ENCODE data around the gene TSEN2. TPM values are rescaled to one million over a fixed set of nuclear protein-coding genes. Genes with fewer than 3 reads are reported as not detected.

TSEN2 gene
- total and polyA plus RNA-seq, 2 of the 13 experiments (the other 11 are each of a cell fraction or from before 2014, with no cell fraction given) = 11.0 to 17.3 TPM

DNA sequence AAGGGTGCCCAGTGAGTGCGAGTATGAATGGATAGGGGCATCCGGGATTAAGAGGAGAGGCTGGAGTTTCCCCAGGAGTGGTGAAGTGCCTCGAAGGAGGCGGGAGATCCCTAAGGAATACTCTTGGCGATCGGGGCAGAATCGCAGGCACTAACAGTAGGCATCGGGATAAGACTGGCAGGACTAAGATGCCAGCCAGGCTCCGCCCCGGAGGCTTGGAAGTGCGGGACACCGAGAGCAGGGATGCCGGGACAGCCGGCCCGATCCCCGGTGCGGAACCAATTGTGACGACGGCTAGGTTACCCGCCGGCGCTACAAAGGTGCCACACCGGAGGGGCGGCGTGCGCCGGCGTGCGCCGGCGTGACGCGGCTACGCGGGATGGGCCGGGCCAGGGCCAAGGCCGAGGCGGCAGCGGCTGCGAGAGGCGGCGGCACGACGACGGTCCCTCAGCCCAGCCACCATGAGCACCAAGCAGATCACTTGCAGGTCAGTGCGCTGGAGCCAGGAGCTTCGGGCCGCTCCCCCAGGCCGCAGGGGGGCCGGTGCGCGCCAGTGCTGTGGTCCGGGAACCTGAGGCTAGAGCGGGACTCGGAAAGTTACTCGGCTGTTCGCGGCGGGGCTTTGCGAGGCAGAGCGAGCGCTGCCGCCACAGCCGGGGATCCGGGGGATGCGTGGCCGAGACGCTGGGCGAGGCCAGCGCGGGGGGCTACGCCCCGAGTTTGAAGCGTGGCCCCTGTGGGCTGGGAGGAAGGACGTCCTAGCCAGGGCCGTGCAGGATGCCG is 72.6 kb downstream of the TSEN2 start, which contains the start of gene MKRN2 (continued):
- TF ChIP-seq, protein P1, sequence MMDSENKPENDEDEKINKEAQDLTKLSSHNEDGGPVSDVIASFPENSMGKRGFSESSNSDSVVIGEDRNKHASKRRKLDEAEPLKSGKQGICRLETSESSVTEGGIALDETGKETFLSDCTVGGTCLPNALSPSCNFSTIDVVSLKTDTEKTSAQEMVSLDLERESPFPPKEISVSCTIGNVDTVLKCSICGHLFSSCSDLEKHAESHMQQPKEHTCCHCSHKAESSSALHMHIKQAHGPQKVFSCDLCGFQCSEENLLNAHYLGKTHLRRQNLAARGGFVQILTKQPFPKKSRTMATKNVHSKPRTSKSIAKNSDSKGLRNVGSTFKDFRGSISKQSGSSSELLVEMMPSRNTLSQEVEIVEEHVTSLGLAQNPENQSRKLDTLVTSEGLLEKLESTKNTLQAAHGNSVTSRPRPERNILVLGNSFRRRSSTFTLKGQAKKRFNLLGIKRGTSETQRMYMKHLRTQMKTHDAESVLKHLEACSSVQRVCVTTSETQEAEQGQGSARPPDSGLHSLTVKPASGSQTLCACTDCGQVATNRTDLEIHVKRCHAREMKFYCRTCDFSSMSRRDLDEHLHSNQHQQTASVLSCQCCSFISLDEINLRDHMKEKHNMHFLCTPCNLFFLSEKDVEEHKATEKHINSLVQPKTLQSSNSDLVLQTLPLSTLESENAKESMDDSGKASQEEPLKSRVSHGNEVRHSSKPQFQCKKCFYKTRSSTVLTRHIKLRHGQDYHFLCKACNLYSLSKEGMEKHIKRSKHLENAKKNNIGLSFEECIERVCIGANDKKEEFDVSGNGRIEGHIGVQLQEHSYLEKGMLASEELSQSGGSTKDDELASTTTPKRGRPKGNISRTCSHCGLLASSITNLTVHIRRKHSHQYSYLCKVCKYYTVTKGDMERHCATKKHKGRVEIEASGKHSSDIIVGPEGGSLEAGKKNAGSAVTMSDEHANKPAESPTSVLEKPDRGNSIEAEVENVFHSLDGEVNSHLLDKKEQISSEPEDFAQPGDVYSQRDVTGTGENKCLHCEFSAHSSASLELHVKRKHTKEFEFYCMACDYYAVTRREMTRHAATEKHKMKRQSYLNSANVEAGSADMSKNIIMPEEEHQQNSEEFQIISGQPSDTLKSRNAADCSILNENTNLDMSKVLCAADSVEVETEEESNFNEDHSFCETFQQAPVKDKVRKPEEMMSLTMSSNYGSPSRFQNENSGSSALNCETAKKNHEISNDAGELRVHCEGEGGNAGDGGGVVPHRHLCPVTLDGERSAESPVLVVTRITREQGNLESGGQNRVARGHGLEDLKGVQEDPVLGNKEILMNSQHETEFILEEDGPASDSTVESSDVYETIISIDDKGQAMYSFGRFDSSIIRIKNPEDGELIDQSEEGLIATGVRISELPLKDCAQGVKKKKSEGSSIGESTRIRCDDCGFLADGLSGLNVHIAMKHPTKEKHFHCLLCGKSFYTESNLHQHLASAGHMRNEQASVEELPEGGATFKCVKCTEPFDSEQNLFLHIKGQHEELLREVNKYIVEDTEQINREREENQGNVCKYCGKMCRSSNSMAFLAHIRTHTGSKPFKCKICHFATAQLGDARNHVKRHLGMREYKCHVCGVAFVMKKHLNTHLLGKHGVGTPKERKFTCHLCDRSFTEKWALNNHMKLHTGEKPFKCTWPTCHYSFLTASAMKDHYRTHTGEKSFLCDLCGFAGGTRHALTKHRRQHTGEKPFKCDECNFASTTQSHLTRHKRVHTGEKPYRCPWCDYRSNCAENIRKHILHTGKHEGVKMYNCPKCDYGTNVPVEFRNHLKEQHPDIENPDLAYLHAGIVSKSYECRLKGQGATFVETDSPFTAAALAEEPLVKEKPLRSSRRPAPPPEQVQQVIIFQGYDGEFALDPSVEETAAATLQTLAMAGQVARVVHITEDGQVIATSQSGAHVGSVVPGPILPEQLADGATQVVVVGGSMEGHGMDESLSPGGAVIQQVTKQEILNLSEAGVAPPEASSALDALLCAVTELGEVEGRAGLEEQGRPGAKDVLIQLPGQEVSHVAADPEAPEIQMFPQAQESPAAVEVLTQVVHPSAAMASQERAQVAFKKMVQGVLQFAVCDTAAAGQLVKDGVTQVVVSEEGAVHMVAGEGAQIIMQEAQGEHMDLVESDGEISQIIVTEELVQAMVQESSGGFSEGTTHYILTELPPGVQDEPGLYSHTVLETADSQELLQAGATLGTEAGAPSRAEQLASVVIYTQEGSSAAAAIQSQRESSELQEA (CRISPR knock-in tag; IDR thresholded peaks at IDR 0.05; ENCODE audit: not compliant biosample characterization) = peak; percentile 84
- peak; percentile 78 for TF ChIP-seq HOXA5 (CRISPR knock-in tag; IDR thresholded peaks at IDR 0.05)
- TF ChIP-seq JUN (CRISPR knock-in tag; IDR thresholded peaks at IDR 0.05) = no peak
- TF ChIP-seq ZSCAN9 (CRISPR knock-in tag; IDR thresholded peaks at IDR 0.05; ENCODE audit: borderline replicate concordance) = peak; percentile 21; the same call in 1 of the 2 replicates
- peak; percentile 86 for TF ChIP-seq CBFB (CRISPR knock-in tag; IDR thresholded peaks at IDR 0.05)
- TF ChIP-seq MATR3 (CRISPR knock-in tag; IDR thresholded peaks at IDR 0.05) = no peak
- TF ChIP-seq RFX1 (IDR thresholded peaks at IDR 0.05) = no peak
- TF ChIP-seq ZNF205 (CRISPR knock-in tag; IDR thresholded peaks at IDR 0.05) = no peak
- TF ChIP-seq ZBTB20 (CRISPR knock-in tag; IDR thresholded peaks at IDR 0.05; ENCODE audit: borderline replicate concordance, low read depth) = no peak; the same call in 1 of the 2 replicates
- peak; percentile 76; the same call in 1 of the 2 replicates for TF ChIP-seq MEF2D (CRISPR knock-in tag; IDR thresholded peaks at IDR 0.05)
- TF ChIP-seq KDM5B (CRISPR knock-in tag; IDR thresholded peaks at IDR 0.05; ENCODE audit: borderline replicate concordance) = peak; percentile 97
- TF ChIP-seq DNMT1 (CRISPR knock-in tag; IDR thresholded peaks at IDR 0.05) = 0 out of 2 replicates have a peak, but pooled peaks have one; percentile 45
- peak; percentile 95 for TF ChIP-seq ZFY (CRISPR knock-in tag; IDR thresholded peaks at IDR 0.05)
- peak; percentile 81 for TF ChIP-seq ZMYM4 (CRISPR knock-in tag; IDR thresholded peaks at IDR 0.05)
- TF ChIP-seq, protein P2, sequence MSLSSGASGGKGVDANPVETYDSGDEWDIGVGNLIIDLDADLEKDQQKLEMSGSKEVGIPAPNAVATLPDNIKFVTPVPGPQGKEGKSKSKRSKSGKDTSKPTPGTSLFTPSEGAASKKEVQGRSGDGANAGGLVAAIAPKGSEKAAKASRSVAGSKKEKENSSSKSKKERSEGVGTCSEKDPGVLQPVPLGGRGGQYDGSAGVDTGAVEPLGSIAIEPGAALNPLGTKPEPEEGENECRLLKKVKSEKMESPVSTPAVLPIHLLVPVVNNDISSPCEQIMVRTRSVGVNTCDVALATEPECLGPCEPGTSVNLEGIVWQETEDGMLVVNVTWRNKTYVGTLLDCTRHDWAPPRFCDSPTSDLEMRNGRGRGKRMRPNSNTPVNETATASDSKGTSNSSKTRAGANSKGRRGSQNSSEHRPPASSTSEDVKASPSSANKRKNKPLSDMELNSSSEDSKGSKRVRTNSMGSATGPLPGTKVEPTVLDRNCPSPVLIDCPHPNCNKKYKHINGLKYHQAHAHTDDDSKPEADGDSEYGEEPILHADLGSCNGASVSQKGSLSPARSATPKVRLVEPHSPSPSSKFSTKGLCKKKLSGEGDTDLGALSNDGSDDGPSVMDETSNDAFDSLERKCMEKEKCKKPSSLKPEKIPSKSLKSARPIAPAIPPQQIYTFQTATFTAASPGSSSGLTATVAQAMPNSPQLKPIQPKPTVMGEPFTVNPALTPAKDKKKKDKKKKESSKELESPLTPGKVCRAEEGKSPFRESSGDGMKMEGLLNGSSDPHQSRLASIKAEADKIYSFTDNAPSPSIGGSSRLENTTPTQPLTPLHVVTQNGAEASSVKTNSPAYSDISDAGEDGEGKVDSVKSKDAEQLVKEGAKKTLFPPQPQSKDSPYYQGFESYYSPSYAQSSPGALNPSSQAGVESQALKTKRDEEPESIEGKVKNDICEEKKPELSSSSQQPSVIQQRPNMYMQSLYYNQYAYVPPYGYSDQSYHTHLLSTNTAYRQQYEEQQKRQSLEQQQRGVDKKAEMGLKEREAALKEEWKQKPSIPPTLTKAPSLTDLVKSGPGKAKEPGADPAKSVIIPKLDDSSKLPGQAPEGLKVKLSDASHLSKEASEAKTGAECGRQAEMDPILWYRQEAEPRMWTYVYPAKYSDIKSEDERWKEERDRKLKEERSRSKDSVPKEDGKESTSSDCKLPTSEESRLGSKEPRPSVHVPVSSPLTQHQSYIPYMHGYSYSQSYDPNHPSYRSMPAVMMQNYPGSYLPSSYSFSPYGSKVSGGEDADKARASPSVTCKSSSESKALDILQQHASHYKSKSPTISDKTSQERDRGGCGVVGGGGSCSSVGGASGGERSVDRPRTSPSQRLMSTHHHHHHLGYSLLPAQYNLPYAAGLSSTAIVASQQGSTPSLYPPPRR (CRISPR knock-in tag; IDR thresholded peaks at IDR 0.05; ENCODE audit: borderline replicate concordance) = peak; percentile 56; the same call in 1 of the 2 replicates
- TF ChIP-seq, protein P3, sequence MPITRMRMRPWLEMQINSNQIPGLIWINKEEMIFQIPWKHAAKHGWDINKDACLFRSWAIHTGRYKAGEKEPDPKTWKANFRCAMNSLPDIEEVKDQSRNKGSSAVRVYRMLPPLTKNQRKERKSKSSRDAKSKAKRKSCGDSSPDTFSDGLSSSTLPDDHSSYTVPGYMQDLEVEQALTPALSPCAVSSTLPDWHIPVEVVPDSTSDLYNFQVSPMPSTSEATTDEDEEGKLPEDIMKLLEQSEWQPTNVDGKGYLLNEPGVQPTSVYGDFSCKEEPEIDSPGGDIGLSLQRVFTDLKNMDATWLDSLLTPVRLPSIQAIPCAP (CRISPR knock-in tag; IDR thresholded peaks at IDR 0.05; ENCODE audit: low read depth) = no peak
